K562 (cell line): Measurements from ENCODE around the gene GRB2. TPM values are rescaled to one million over a fixed set of nuclear protein-coding genes. Genes with fewer than 3 reads are reported as not detected.

Source experiments
- CBFB ChIP-seq: sonication (generic); formaldehyde crosslinking; IDR thresholded peaks from 2 replicates; pipeline ENCODE4 v1.4.0; 2020; ENCODE audit warnings: mild to moderate bottlenecking, missing genetic modification reagents
- CREB3L1 ChIP-seq: fragments of 450-650 bp; IDR thresholded peaks from 2 replicates; pipeline ENCODE4 v1.6.1; 2014; ENCODE audit warnings: low read depth, mild to moderate bottlenecking, moderate library complexity, borderline replicate concordance
- DACH1 ChIP-seq: fragments of 450-650 bp; IDR thresholded peaks from 2 replicates; pipeline ENCODE4 v1.6.1; 2018; ENCODE audit not compliant: partially characterized antibody
- EHMT2 ChIP-seq: fragments of 450-650 bp; IDR thresholded peaks from 2 replicates; pipeline ENCODE4 v1.6.1; 2018; ENCODE audit warnings: antibody characterized with exemption
- ELF2 ChIP-seq: fragments of 250-450 bp; sonication (Bioruptor Pico); IDR thresholded peaks from 2 replicates; pipeline ENCODE4 v1.5.0; 2021; ENCODE audit warnings: mild to moderate bottlenecking
- FUS ChIP-seq: fragments of 200-400 bp; formaldehyde crosslinking; optimal IDR thresholded peaks from 2 replicates; pipeline ENCODE3; 2017; ENCODE audit warnings: low read depth, low read length
- GABPB1 ChIP-seq: sonication (generic); formaldehyde crosslinking; IDR thresholded peaks from 2 replicates; pipeline ENCODE4 v1.8.0; 2022; ENCODE audit warnings: mild to moderate bottlenecking, missing genetic modification reagents
- HDAC3 ChIP-seq: fragments of 450-650 bp; IDR thresholded peaks from 2 replicates; pipeline ENCODE4 v1.6.1; 2018; ENCODE audit warnings: borderline replicate concordance, mild to moderate bottlenecking, moderate library complexity; ENCODE audit not compliant: partially characterized antibody
- HMGXB4 ChIP-seq: sonication (generic); formaldehyde crosslinking; IDR thresholded peaks from 2 replicates; pipeline ENCODE4 v1.8.1; 2023; ENCODE audit warnings: mild to moderate bottlenecking, missing genetic modification reagents
- HOMEZ ChIP-seq: fragments of 250-450 bp; sonication (Bioruptor Pico); IDR thresholded peaks from 2 replicates; pipeline ENCODE4 v1.4.0; 2020; ENCODE audit warnings: mild to moderate bottlenecking, moderate library complexity
- IFI16 ChIP-seq: fragments of 250-450 bp; sonication (Bioruptor Pico); IDR thresholded peaks from 2 replicates; pipeline ENCODE4 v2.1.2; 2022; ENCODE audit warnings: mild to moderate bottlenecking, inconsistent platforms
- NFYB ChIP-seq: IDR thresholded peaks from 2 replicates; pipeline ENCODE4 v1.6.1; 2011; ENCODE audit warnings: mild to moderate bottlenecking, moderate library complexity; ENCODE audit not compliant: insufficient read length; ENCODE audit errors: extremely low read depth
- NKRF ChIP-seq: fragments of 450-650 bp; IDR thresholded peaks from 2 replicates; pipeline ENCODE4 v1.6.1; 2016; ENCODE audit warnings: borderline replicate concordance
- POLR2G ChIP-seq: fragments of 200-400 bp; formaldehyde crosslinking; IDR thresholded peaks from 2 replicates; pipeline ENCODE4 v1.6.1; 2017; ENCODE audit warnings: low read depth, mild to moderate bottlenecking, antibody characterized with exemption, low read length, moderate library complexity
- SP1 ChIP-seq: sonication (generic); formaldehyde crosslinking; IDR thresholded peaks from 2 replicates; pipeline ENCODE4 v1.8.1; 2022; ENCODE audit warnings: mild to moderate bottlenecking, missing genetic modification reagents
- WHSC1 ChIP-seq: IDR thresholded peaks from one replicate; pipeline ENCODE4 v1.6.1; 2012; ENCODE audit warnings: low read length, control low read depth, inconsistent platforms
- ZC3H11A ChIP-seq: IDR thresholded peaks from 2 replicates; pipeline ENCODE4 v1.6.1; 2012; ENCODE audit warnings: low read depth, low read length, improper control_type of control experiment
- ZFP36 ChIP-seq: fragments of 150-350 bp; IDR thresholded peaks from 2 replicates; pipeline ENCODE4 v1.6.1; 2018; ENCODE audit warnings: low read length, low read depth; ENCODE audit not compliant: partially characterized antibody
- ZNF133 ChIP-seq: fragments of 250-450 bp; sonication (Bioruptor Pico); IDR thresholded peaks from 2 replicates; pipeline ENCODE4 v1.4.0; 2020; ENCODE audit warnings: mild to moderate bottlenecking
- ZNF217 ChIP-seq: sonication (generic); formaldehyde crosslinking; IDR thresholded peaks from 2 replicates; pipeline ENCODE4 v1.8.0; 2022; ENCODE audit warnings: mild to moderate bottlenecking, missing genetic modification reagents
- ZNF316 ChIP-seq: fragments of 450-650 bp; IDR thresholded peaks from 2 replicates; pipeline ENCODE4 v1.6.1; 2016
- ZNF507 ChIP-seq: conservative IDR thresholded peaks from 2 replicates; pipeline ENCODE4 v1.6.1; 2017; ENCODE audit warnings: missing genetic modification characterization, missing compliant biosample characterization
- ZNF561 ChIP-seq: fragments of 450-650 bp; formaldehyde crosslinking; conservative IDR thresholded peaks from 2 replicates; pipeline ENCODE4 v1.4.0; 2020; ENCODE audit warnings: mild to moderate bottlenecking, moderate library complexity
- ZNF695 ChIP-seq: fragments of 450-650 bp; formaldehyde crosslinking; IDR thresholded peaks from 2 replicates; pipeline ENCODE4 v1.4.0; 2020; ENCODE audit warnings: mild to moderate bottlenecking, moderate library complexity
- polyA plus RNA-seq, 8 experiments: library from polyadenylated mRNA; depleted of rRNA in 4 of 8; stranded (reverse) in 5 of 8; unstranded in 3 of 8; fragments of >200 nt; fragmentation: Nextera tagmentation in 2 of 8; fragmentation: Illumina TruSeq in 1 of 8; extraction: Ambion mirVana in 2 of 8; extraction: Trizol in 1 of 8; gene quantifications; 2 replicates each; pipeline versions ENCODE4 v1.2.1 to v1.2.3, GENCODE V29; 2011 to 2014; ENCODE audit warnings: inconsistent platforms in 1 of 8, missing spikeins in 1 of 8
- total RNA-seq, 7 experiments: library from RNA; depleted of rRNA in 6 of 7; stranded (reverse); fragments of >200 nt in 6 of 7; fragmentation: Illumina TruSeq in 2 of 7; extraction: Trizol in 2 of 7; gene quantifications; 2 replicates each; pipeline versions ENCODE4 v1.2.1 to v1.2.3, GENCODE V29; 2011 to 2021; ENCODE audit warnings: low replicate concordance in 1 of 7

GRB2 gene
- total and polyA plus RNA-seq, 9 of the 15 experiments (the other 6 are each of a cell fraction or from before 2014, with no cell fraction given): 57.2 to 136 (median 84.8) TPM

- TF ChIP-seq DACH1 (no peak), ZNF561 (CRISPR knock-in tag) (no peak), ZNF133 (no peak), EHMT2 (no peak), HDAC3 (no peak), FUS (no peak), ZNF695 (CRISPR knock-in tag) (no peak), CREB3L1 (no peak), ZFP36 (no peak), ELF2 (no peak), CBFB (no peak), POLR2G (peak; percentile 70), ZNF507 (tag) (no peak), HMGXB4 (CRISPR knock-in tag) (no peak; the same call in 1 of the 2 replicates), NKRF (no peak), SP1 (CRISPR knock-in tag) (peak; percentile 30; the same call in 1 of the 2 replicates), ZC3H11A (no peak), ZNF217 (CRISPR knock-in tag) (no peak), WHSC1 (no peak), GABPB1 (CRISPR knock-in tag) (no peak; the same call in 1 of the 2 replicates), NFYB (no peak), HOMEZ (CRISPR knock-in tag) (no peak), IFI16 (CRISPR knock-in tag) (no peak), ZNF316 (no peak)
These were observed 135.1 kb downstream of the GRB2 start (continued) for GRCh38 chr17:75270218-75270965.
